ENCODE data around the gene SMIM35.

Gene SMIM35

GRCh38 chr11:118081241-118081958, 5.4 kb downstream of the SMIM35 start:
- H3K27me3 ChIP-seq (ENCODE audit: control insufficient read depth, insufficient read depth, low read length, poor library complexity, severe bottlenecking) = no peaks in the 10 kb centered on the region
- H3K4me1 ChIP-seq (ENCODE audit: control insufficient read depth, insufficient read depth, low read length) = peaks cover 15% of the 10 kb centered on the region
- no peaks in the 10 kb centered on the region for H3K36me3 ChIP-seq (ENCODE audit: control insufficient read depth, insufficient read depth, low read length)
- WGBS, 2 experiments = 90 to 91% methylated on average over 18 of the region's 18 CpGs
- no peak overlapping the region for H3K27ac ChIP-seq (ENCODE audit: insufficient read depth, low read depth, low read length, poor library complexity, severe bottlenecking)
- H3K9me3 ChIP-seq (ENCODE audit: control insufficient read depth, low read length) = no peaks in the 10 kb centered on the region
- H3K4me3 ChIP-seq (ENCODE audit: insufficient read depth, low read depth, low read length) = no peak overlapping the region

DNA sequence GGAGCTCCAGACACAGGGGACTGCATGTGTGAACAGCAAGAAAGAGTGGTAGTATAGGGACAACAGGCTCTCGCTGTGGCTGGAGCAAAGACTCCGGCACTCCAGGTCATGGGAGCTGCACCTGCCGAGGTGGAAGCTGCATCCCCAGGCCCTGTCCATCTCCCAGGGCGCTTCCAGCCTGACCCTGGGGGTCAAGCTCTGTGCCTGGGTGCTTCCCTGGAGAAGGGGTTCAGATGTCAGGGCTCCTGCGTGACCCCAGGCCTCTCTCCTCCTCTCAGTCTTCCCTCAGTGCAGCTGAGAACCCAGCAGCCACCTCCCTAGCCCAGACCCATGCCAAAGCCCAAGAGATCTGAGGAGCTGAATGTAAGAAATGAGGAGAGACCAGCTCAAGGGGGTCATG, 6.5 kb downstream of the SMIM35 start:
- peaks cover 15% of the 10 kb centered on the region for H3K4me1 ChIP-seq (ENCODE audit: control insufficient read depth, insufficient read depth, low read length)
- H3K27me3 ChIP-seq (ENCODE audit: control insufficient read depth, insufficient read depth, low read length, poor library complexity, severe bottlenecking) = no peaks in the 10 kb centered on the region
- 95% methylated on average over 5 of the region's 5 CpGs for WGBS, 2 experiments

GRCh38 chr11:118079491-118079890, 7.3 kb downstream of the SMIM35 start:
- Histone ChIP-seq H3K36me3 (ENCODE audit: control insufficient read depth, insufficient read depth, low read length) (no peaks in the 10 kb centered on the region), H3K4me3 (ENCODE audit: insufficient read depth, low read depth, low read length) (no peak overlapping the region)
- WGBS, 2 experiments = 91 to 92% methylated on average over 10 of the region's 10 CpGs

More for the DNA sequence above, 6.5 kb downstream of the SMIM35 start:
- Histone ChIP-seq H3K9me3 (ENCODE audit: control insufficient read depth, low read length) (no peaks in the 10 kb centered on the region), H3K27ac (ENCODE audit: insufficient read depth, low read depth, low read length, poor library complexity, severe bottlenecking) (no peak overlapping the region), H3K4me3 (ENCODE audit: insufficient read depth, low read depth, low read length) (no peak overlapping the region), H3K36me3 (ENCODE audit: control insufficient read depth, insufficient read depth, low read length) (no peaks in the 10 kb centered on the region)

GRCh38 chr11:118078911-118079411, 7.8 kb downstream of the SMIM35 start:
- Histone ChIP-seq H3K4me1 (ENCODE audit: control insufficient read depth, insufficient read depth, low read length) (peaks cover 15% of the 10 kb centered on the region), H3K4me3 (ENCODE audit: insufficient read depth, low read depth, low read length) (no peak overlapping the region), H3K9me3 (ENCODE audit: control insufficient read depth, low read length) (no peaks in the 10 kb centered on the region), H3K36me3 (ENCODE audit: control insufficient read depth, insufficient read depth, low read length) (no peaks in the 10 kb centered on the region), H3K27ac (ENCODE audit: insufficient read depth, low read depth, low read length, poor library complexity, severe bottlenecking) (no peak overlapping the region), H3K27me3 (ENCODE audit: control insufficient read depth, insufficient read depth, low read length, poor library complexity, severe bottlenecking) (no peaks in the 10 kb centered on the region)
- 78 to 80% methylated on average over 5 of the region's 5 CpGs for WGBS, 2 experiments

More at GRCh38 chr11:118079491-118079890, 7.3 kb downstream of the SMIM35 start:
- peaks cover 15% of the 10 kb centered on the region for H3K4me1 ChIP-seq (ENCODE audit: control insufficient read depth, insufficient read depth, low read length)
- H3K27ac ChIP-seq (ENCODE audit: insufficient read depth, low read depth, low read length, poor library complexity, severe bottlenecking) = no peak overlapping the region
- no peaks in the 10 kb centered on the region for H3K9me3 ChIP-seq (ENCODE audit: control insufficient read depth, low read length)
- no peaks in the 10 kb centered on the region for H3K27me3 ChIP-seq (ENCODE audit: control insufficient read depth, insufficient read depth, low read length, poor library complexity, severe bottlenecking)

- no peak within 1 kb of the TSS for H3K27ac ChIP-seq (ENCODE audit: insufficient read depth, low read depth, low read length, poor library complexity, severe bottlenecking)
- peaks cover 4% of the 10 kb centered on the region for H3K4me1 ChIP-seq (ENCODE audit: control insufficient read depth, insufficient read depth, low read length)
- H3K4me3 ChIP-seq (ENCODE audit: insufficient read depth, low read depth, low read length) = no peak within 1 kb of the TSS
- no peaks in the 10 kb centered on the region for H3K9me3 ChIP-seq (ENCODE audit: control insufficient read depth, low read length)
- H3K36me3 ChIP-seq (ENCODE audit: control insufficient read depth, insufficient read depth, low read length) = no peaks in the 10 kb centered on the region
- WGBS, 2 experiments = 93 to 94% methylated on average over 7 of the region's 7 CpGs
- H3K27me3 ChIP-seq (ENCODE audit: control insufficient read depth, insufficient read depth, low read length, poor library complexity, severe bottlenecking) = no peaks in the 10 kb centered on the region
Measured at GRCh38 chr11:118076754-118077281, 9.9 kb downstream of the SMIM35 start, which contains the start of gene TMPRSS4. Gene TMPRSS4 (plus strand): TSS chr11:118077078. CDS start chr11:118077303, 225 bp downstream.

DNA sequence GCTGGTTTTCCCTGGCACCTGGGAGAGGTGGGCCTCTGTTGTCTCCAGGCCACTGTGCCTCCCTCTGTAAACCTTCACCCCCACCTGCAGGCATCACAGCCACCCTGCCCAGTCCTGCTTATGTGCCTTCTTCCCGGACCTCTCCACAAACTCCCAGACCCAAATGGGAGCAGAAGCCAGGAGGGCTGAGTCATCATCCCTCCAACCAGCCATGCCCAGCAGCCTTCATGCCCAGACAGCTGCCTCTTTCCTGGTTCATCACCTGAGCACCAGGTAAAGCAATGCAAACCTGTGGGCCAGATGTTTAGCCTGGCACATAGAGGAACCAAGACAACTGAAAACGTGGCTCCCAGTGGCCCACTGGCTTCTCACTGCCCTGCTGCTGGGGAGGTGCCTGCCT, 12.0 kb downstream of the SMIM35 start:
- H3K36me3 ChIP-seq (ENCODE audit: control insufficient read depth, insufficient read depth, low read length) = no peaks in the 10 kb centered on the region
- H3K4me1 ChIP-seq (ENCODE audit: control insufficient read depth, insufficient read depth, low read length) = peaks cover 4% of the 10 kb centered on the region
- H3K9me3 ChIP-seq (ENCODE audit: control insufficient read depth, low read length) = no peaks in the 10 kb centered on the region
- H3K27me3 ChIP-seq (ENCODE audit: control insufficient read depth, insufficient read depth, low read length, poor library complexity, severe bottlenecking) = no peaks in the 10 kb centered on the region
- no peak overlapping the region for H3K4me3 ChIP-seq (ENCODE audit: insufficient read depth, low read depth, low read length)
- WGBS, 2 experiments = 74 to 80% methylated on average over 2 of the region's 2 CpGs
- no peak overlapping the region for H3K27ac ChIP-seq (ENCODE audit: insufficient read depth, low read depth, low read length, poor library complexity, severe bottlenecking)

DNA sequence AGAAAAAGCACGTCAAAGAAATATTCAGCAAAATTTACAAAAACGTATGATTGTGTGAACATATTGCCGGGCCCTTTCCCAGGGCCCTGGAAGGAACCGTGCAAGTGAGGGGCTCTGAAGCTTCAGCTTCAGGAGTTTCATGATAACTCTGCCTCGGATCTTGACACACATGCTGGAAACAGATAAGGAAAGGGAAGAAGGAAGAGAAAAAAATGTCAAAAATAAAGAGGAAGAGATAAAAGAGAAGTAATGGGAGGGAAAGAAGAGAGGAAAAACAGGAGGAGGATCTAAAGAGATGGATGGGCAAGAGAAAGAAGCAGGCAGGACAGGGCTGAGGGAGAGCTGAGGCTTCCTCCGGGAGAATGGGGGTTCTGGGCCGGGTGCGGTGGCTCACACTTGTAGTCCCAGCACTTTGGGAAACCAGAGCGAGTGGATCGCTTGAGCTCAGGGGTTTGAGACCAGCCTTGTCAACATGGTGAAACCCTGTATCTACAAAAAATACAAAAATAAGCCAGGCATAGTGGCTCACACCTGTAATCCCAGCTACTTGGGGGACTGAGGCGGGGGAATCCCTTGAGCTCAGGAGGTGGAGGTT, 12.6 kb downstream of the SMIM35 start:
- Histone ChIP-seq H3K27ac (ENCODE audit: insufficient read depth, low read depth, low read length, poor library complexity, severe bottlenecking) (no peak overlapping the region), H3K4me1 (ENCODE audit: control insufficient read depth, insufficient read depth, low read length) (peaks cover 4% of the 10 kb centered on the region), H3K9me3 (ENCODE audit: control insufficient read depth, low read length) (no peaks in the 10 kb centered on the region), H3K27me3 (ENCODE audit: control insufficient read depth, insufficient read depth, low read length, poor library complexity, severe bottlenecking) (no peaks in the 10 kb centered on the region), H3K4me3 (ENCODE audit: insufficient read depth, low read depth, low read length) (no peak overlapping the region), H3K36me3 (ENCODE audit: control insufficient read depth, insufficient read depth, low read length) (no peaks in the 10 kb centered on the region)
- 85 to 88% methylated on average over 11 of the region's 11 CpGs for WGBS, 2 experiments

DNA sequence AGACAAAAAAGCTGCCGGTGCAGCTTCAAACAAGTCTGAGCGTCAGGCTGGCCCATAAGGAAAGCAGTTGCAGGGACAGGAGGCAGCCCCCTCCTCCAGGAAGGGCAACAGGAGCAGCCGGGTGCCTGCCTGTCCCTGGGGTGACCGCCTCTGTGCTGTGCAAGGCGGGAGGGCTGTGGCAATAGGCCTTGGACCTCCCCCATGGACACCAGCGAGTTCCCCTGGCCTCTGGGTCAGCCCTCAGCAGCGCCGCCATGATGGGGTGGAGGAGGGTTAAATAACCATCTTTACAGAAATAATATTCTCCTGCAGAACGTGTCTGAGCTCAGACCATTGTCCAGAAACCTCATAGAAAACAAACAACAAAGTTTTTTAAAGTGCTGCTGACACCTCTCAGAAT, 13.2 kb downstream of the SMIM35 start:
- H3K27ac ChIP-seq (ENCODE audit: insufficient read depth, low read depth, low read length, poor library complexity, severe bottlenecking) = no peak overlapping the region
- H3K27me3 ChIP-seq (ENCODE audit: control insufficient read depth, insufficient read depth, low read length, poor library complexity, severe bottlenecking) = no peaks in the 10 kb centered on the region
- H3K36me3 ChIP-seq (ENCODE audit: control insufficient read depth, insufficient read depth, low read length) = no peaks in the 10 kb centered on the region
- H3K4me1 ChIP-seq (ENCODE audit: control insufficient read depth, insufficient read depth, low read length) = no peaks in the 10 kb centered on the region
- no peaks in the 10 kb centered on the region for H3K9me3 ChIP-seq (ENCODE audit: control insufficient read depth, low read length)
- WGBS, 2 experiments = 84 to 88% methylated on average over 8 of the region's 9 CpGs
- H3K4me3 ChIP-seq (ENCODE audit: insufficient read depth, low read depth, low read length) = no peak overlapping the region

DNA sequence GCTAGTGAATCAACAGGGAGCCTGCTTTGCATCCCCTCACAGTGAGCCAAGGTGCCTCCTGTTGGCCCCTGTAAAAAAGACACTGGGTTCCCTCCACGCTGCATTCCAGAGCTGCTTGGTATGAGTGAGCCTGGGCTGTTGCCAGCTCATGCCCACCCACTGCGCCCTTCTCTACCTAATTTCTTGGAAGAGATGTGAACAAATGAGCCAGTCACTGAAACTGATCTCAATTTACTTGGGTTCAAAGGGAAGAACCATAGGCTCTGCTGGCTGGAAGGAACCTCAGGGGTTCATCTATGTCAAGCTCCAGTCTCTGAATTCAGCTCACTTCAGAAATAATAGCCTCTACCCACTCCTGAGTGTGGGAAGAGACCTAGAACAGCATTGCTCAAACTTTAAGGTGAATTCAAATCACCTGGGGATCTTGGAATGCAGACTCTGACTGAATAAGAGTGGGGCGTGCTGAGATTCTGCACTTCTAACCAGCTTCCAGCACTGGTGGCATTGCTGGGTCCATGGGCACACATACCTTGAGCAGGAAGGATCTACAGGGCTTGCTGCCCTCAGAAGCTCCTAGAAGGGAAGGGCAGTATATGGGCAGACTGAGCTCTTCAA, 15.2 kb downstream of the SMIM35 start:
- H3K9me3 ChIP-seq (ENCODE audit: control insufficient read depth, low read length) = no peaks in the 10 kb centered on the region
- H3K4me1 ChIP-seq (ENCODE audit: control insufficient read depth, insufficient read depth, low read length) = no peaks in the 10 kb centered on the region
- no peaks in the 10 kb centered on the region for H3K27me3 ChIP-seq (ENCODE audit: control insufficient read depth, insufficient read depth, low read length, poor library complexity, severe bottlenecking)
- 82 to 83% methylated on average over 3 of the region's 3 CpGs for WGBS, 2 experiments
- H3K36me3 ChIP-seq (ENCODE audit: control insufficient read depth, insufficient read depth, low read length) = no peaks in the 10 kb centered on the region
- H3K27ac ChIP-seq (ENCODE audit: insufficient read depth, low read depth, low read length, poor library complexity, severe bottlenecking) = no peak overlapping the region
- H3K4me3 ChIP-seq (ENCODE audit: insufficient read depth, low read depth, low read length) = no peak overlapping the region

All from ectodermal cell (in vitro differentiated cells).